Activated naive CD4-positive, alpha-beta T cell treated with anti-CD3 and anti-CD28 coated beads for 36 hours (primary cell): ENCODE results near the gene TNFRSF1A. TPM values are rescaled to one million over a fixed set of nuclear protein-coding genes. Genes with fewer than 3 reads are reported as not detected.

Experiments used
- CTCF ChIA-PET: fragments of 350-600 bp; sonication (Branson Sonifier 250); formaldehyde crosslinking; loops from one replicate; lab custom pipeline; 2021; ENCODE audit warnings: antibody characterized with exemption; lab: Charles Lee
- DNase-seq: peaks from one replicate; pipeline ENCODE4 v3.0.0-alpha.2; 2020
- H3K27ac Mint-ChIP-seq: one replicate; pipeline ENCODE4 v1.8.0; 2021; ENCODE audit warnings: mild to moderate bottlenecking, mixed read lengths
- H3K27me3 Mint-ChIP-seq: one replicate; pipeline ENCODE4 v1.8.0; 2021; ENCODE audit warnings: low read depth, mixed read lengths
- H3K36me3 Mint-ChIP-seq: one replicate; pipeline ENCODE4 v1.8.0; 2021; ENCODE audit warnings: low read depth, mixed read lengths
- H3K4me1 Mint-ChIP-seq: one replicate; pipeline ENCODE4 v1.8.0; 2021; ENCODE audit warnings: low read depth, mixed read lengths
- H3K4me3 Mint-ChIP-seq: one replicate; pipeline ENCODE4 v1.8.0; 2021; ENCODE audit warnings: mild to moderate bottlenecking, moderate library complexity, mixed read lengths
- H3K9me3 Mint-ChIP-seq: one replicate; pipeline ENCODE4 v1.8.0; 2021; ENCODE audit warnings: mixed read lengths
- intact Hi-C: fragments of 100-400 bp; cut with micrococcal nuclease; formaldehyde crosslinking; loops from one replicate; pipeline ENCODE4 v1.15.1; 2023
- total RNA-seq, 2 experiments: library from RNA; stranded (reverse); gene quantifications; one replicate each; pipeline ENCODE4 v1.2.3, GENCODE V29; 2021

Gene TNFRSF1A
- total RNA-seq, 2 experiments from 2014 or later: 38.1 to 41.3 TPM

DNA sequence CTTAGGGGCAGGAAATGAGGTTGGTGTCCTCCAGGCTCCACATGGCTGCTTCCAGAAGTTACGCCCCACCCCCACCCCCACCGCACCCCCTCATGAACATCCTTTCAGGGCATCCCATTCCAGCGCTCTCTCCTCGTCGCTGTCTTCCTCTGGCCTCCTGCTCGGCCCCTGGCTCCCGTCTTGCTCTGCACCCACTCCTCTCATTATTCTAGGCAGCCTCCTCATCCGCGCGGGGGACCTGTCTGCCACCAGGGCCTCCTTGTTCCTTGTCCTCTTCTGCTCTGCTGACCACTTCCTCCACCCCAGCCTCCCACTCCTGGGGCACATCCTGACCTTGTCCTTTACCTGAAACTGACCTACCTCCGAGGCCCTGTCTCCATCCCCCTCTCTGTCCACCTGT, 61.2 kb downstream of the TNFRSF1A start:
- Mint-ChIP-seq H3K4me1 (peaks cover 6% of the 10 kb centered on the region), H3K9me3 (no peaks in the 10 kb centered on the region), H3K36me3 (no peaks in the 10 kb centered on the region), H3K27me3 (peaks cover 17% of the 10 kb centered on the region), H3K4me3 (no peak overlapping the region), H3K27ac (no peak overlapping the region)
- CTCF ChIA-PET: interaction anchor here (1.0 to 6.0 kb wide), 2 partner anchors 85 to 87 kb away, joined by 3 to 69 read pairs; no protein-coding TSS in a partner anchor
- DNase-seq: no peak
- intact Hi-C loops: no loop called here

DNA sequence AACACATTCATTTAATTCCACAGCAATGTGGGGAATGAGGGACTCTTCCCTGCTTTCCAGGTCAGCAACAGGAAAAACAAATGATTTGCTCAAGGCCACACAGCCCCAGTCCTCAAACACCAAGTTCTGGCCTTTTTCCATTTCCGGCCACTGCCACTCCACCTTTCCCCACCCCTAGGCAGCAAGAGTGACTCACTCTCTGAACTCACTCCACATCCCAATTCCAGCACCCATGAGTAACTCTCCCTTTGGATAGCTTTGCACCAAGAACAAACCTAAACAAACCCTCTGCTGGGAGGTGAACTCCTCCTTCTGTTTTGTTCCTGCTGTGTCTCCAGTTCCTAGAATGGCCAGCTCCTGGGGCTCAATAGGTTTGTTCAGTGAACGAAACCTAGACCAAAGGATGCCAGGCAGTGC, 61.8 kb downstream of the TNFRSF1A start:
- H3K4me1 Mint-ChIP-seq: peaks cover 6% of the 10 kb centered on the region

GRCh38 chr12:6279631-6280030, 62.2 kb downstream of the TNFRSF1A start:
- Mint-ChIP-seq H3K27ac (no peak overlapping the region), H3K4me3 (no peak overlapping the region), H3K4me1 (peaks cover 6% of the 10 kb centered on the region), H3K27me3 (peaks cover 17% of the 10 kb centered on the region), H3K36me3 (no peaks in the 10 kb centered on the region), H3K9me3 (no peaks in the 10 kb centered on the region)
- CTCF ChIA-PET: interaction anchor here (0.6 to 6.0 kb wide), 17 partner anchors 9 to 242 kb away, joined by 3 to 69 read pairs (median 5); partner anchors contain the start of gene CD9
- intact Hi-C loops: no loop called here
- DNase-seq: no peak

More for the DNA sequence above, 61.8 kb downstream of the TNFRSF1A start:
- no peaks in the 10 kb centered on the region for H3K9me3 Mint-ChIP-seq
- no peak for DNase-seq
- no peaks in the 10 kb centered on the region for H3K36me3 Mint-ChIP-seq
- no peak overlapping the region for H3K4me3 Mint-ChIP-seq
- H3K27ac Mint-ChIP-seq: no peak overlapping the region
- peaks cover 17% of the 10 kb centered on the region for H3K27me3 Mint-ChIP-seq
- intact Hi-C loops: no loop called here
- CTCF ChIA-PET: interaction anchor here (0.6 to 6.0 kb wide), 7 partner anchors 19 to 216 kb away, joined by 3 to 69 read pairs (median 6); partner anchors contain the start of gene CD9

GRCh38 chr12:6279256-6279628, 62.6 kb downstream of the TNFRSF1A start:
- H3K36me3 Mint-ChIP-seq: no peaks in the 10 kb centered on the region
- no peak overlapping the region for H3K27ac Mint-ChIP-seq
- DNase-seq: no peak
- intact Hi-C loops: no loop called here
- H3K27me3 Mint-ChIP-seq: peaks cover 17% of the 10 kb centered on the region
- CTCF ChIA-PET: interaction anchor here (0.5 to 6.0 kb wide), 34 partner anchors 9 to 285 kb away, joined by 3 to 69 read pairs (median 4); partner anchors contain the start of gene CD9
- no peak overlapping the region for H3K4me3 Mint-ChIP-seq
- peaks cover 6% of the 10 kb centered on the region for H3K4me1 Mint-ChIP-seq
- no peaks in the 10 kb centered on the region for H3K9me3 Mint-ChIP-seq

Other genes with a start within 250 kb of the TNFRSF1A start
- not detected for gene VWF, start 217.4 kb downstream of the TNFRSF1A start, total RNA-seq
- 1 to 10 TPM; 3.1 to 3.3 TPM for gene CD9, start 141.7 kb downstream of the TNFRSF1A start, total RNA-seq
- gene PLEKHG6, start 31.4 kb downstream of the TNFRSF1A start, total RNA-seq: not detected
- under 1 TPM; 0.20 to 0.67 TPM for gene SCNN1A, start 33.5 kb upstream of the TNFRSF1A start, total RNA-seq
- gene LTBR, start 42.1 kb upstream of the TNFRSF1A start, total RNA-seq: 1 to 10 TPM; 2.1 to 3.1 TPM
- gene CD27, start 102.9 kb upstream of the TNFRSF1A start, total RNA-seq: 10 to 100 TPM; 48.1 to 56.7 TPM
- 10 to 100 TPM; 27.9 to 28.0 TPM for gene TAPBPL, start 110.0 kb upstream of the TNFRSF1A start, total RNA-seq
- gene VAMP1, start 128.6 kb upstream of the TNFRSF1A start, total RNA-seq: 10 to 100 TPM; 31.9 to 33.5 TPM
- 100 to 1,000 TPM; 273 to 278 TPM for gene MRPL51, start 151.2 kb upstream of the TNFRSF1A start, total RNA-seq
- gene NCAPD2, start 152.0 kb upstream of the TNFRSF1A start, total RNA-seq: 100 to 1,000 TPM; 252 to 261 TPM
- gene GAPDH, start 192.4 kb upstream of the TNFRSF1A start, total RNA-seq: 1,000 to 10,000 TPM; 6,537 to 6,787 TPM
- gene IFFO1, start 214.0 kb upstream of the TNFRSF1A start, total RNA-seq: 1 to 10 TPM; 8.0 to 9.0 TPM
- 10 to 100 TPM; 61.3 to 62.9 TPM for gene NOP2, start 226.2 kb upstream of the TNFRSF1A start, total RNA-seq